Measurements from ENCODE around the gene MAGI3. TPM values are rescaled to one million over a fixed set of nuclear protein-coding genes. Genes with fewer than 3 reads are reported as not detected.

Gene MAGI3
- total and polyA plus RNA-seq, 2 donors (not counting 1 experiment from before 2014, with no cell fraction given), result 0.30 to 0.67 TPM

DNA sequence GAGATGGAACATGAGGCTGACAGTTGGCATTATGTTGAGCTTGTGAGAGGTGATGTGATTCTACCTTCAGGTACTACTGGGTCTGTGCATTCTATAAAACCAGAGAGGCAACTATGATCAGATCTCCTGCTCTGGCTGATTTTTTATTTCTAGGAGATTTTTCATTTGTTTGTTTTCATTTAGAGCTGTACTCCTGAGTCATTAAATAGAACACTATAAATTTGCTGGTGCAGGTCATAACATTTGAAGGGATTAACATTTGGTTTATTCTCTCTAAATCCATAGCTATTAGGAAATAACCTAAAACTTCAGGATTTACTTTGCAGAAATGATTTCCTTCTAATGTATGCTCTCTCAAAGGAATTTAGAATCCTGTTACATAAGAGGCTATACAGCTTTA, 42.9 kb downstream of the MAGI3 start:
- no peaks in the 10 kb centered on the region for H3K27me3 Mint-ChIP-seq
- Histone ChIP-seq H3K9me3 (ENCODE audit: control extremely low read depth in 1 of 3, control insufficient read depth in 2 of 3, insufficient read depth in 1 of 3, low read length in 2 of 3) (no peaks in the 10 kb centered on the region), H3K27ac (ENCODE audit: low read length in 2 of 2) (no peak overlapping the region), H3K4me1 (ENCODE audit: control insufficient read depth in 2 of 2, insufficient read depth in 2 of 2, low read length in 2 of 2) (no peaks in the 10 kb centered on the region), H3K9ac (ENCODE audit: low read length) (no peak overlapping the region), H3K36me3 (replicated peaks in 1 of 2; ENCODE audit: control extremely low read depth in 1 of 2, control insufficient read depth in 1 of 2, extremely low read depth in 1 of 2, insufficient read depth in 2 of 2, low read length in 1 of 2) (no peaks in the 10 kb centered on the region), H3K79me2 (ENCODE audit: control insufficient read depth, insufficient read depth, low read length) (no peaks in the 10 kb centered on the region), H3K4me3 (ENCODE audit: control extremely low read depth in 1 of 5, extremely low read depth in 1 of 5, insufficient read depth in 1 of 5, low read depth in 2 of 5, low read length in 4 of 5) (no peak overlapping the region), H2AFZ (ENCODE audit: insufficient read depth, low read depth, low read length, poor library complexity, severe bottlenecking) (no peak overlapping the region), H3K4me2 (replicated peaks; ENCODE audit: low read depth, low read length, poor library complexity, severe bottlenecking) (no peak overlapping the region), H4K20me1 (ENCODE audit: control insufficient read depth, insufficient read depth, low read length, poor library complexity, severe bottlenecking) (no peaks in the 10 kb centered on the region), H3K27me3 (replicated peaks in 1 of 4; ENCODE audit: control extremely low read depth in 1 of 4, control insufficient read depth in 3 of 4, insufficient read depth in 4 of 4, low read length in 3 of 4) (peaks cover 0 to 3% (median 0%) of the 10 kb centered on the region in 4 experiments)
- no peak overlapping the region for H3K4me3 Mint-ChIP-seq
- no peak for ATAC-seq (ENCODE audit: low read depth)
- H3K4me1 Mint-ChIP-seq, result no peaks in the 10 kb centered on the region
- intact Hi-C loops (cut with micrococcal nuclease), result no loop called here
- POLR2A ChIA-PET, result no interaction called here
- no peak for DNase-seq
- TF ChIP-seq, protein P1, sequence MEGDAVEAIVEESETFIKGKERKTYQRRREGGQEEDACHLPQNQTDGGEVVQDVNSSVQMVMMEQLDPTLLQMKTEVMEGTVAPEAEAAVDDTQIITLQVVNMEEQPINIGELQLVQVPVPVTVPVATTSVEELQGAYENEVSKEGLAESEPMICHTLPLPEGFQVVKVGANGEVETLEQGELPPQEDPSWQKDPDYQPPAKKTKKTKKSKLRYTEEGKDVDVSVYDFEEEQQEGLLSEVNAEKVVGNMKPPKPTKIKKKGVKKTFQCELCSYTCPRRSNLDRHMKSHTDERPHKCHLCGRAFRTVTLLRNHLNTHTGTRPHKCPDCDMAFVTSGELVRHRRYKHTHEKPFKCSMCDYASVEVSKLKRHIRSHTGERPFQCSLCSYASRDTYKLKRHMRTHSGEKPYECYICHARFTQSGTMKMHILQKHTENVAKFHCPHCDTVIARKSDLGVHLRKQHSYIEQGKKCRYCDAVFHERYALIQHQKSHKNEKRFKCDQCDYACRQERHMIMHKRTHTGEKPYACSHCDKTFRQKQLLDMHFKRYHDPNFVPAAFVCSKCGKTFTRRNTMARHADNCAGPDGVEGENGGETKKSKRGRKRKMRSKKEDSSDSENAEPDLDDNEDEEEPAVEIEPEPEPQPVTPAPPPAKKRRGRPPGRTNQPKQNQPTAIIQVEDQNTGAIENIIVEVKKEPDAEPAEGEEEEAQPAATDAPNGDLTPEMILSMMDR (IDR thresholded peaks at IDR 0.05), result no peak
- no peak for TF ChIP-seq EZH2 (IDR thresholded peaks at IDR 0.05; ENCODE audit: borderline replicate concordance, insufficient read depth, low read depth, low read length, poor library complexity, severe bottlenecking)
- H3K9me3 Mint-ChIP-seq (ENCODE audit: insufficient read depth), result no peaks in the 10 kb centered on the region
- CTCF ChIA-PET, result no interaction called here
- H3K27ac Mint-ChIP-seq, result no peak overlapping the region

DNA sequence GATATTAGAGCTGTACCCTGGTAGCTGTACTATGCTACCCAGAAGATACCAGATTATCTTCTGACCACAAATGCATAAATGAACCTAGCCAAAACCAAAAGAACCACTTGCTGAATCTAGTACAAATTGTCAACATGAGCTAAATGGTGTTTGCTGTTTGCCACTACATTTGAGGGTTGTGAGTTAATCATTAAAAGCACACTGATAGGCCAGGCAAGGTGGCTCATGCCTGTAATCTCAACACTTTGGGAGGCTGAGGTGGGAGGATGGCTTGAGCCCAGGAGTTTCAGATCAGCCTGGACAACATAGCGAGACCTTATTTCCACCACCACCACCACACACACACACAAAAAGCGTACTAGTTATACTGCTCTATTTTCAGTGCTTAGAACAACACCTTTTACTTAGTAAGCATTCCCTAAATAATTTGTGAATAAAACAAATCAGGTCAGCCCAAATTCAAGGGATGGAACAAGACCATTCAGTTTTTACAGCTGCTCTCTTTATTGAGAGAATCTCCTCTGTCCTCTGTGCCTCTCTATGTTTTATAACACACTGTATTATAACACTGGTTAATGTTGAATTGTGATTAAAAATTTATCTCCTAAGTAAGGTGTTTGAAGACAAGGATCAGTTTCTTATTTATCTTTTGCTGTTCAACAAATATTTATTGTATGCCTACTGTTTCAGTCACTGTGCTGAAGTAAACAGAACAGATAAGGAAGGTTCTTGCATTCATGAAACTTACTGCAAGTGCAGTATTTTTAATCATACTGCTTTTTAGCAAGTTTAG, 44.0 kb downstream of the MAGI3 start:
- no peak overlapping the region for H3K27ac ChIP-seq (ENCODE audit: low read length in 2 of 2)
- H2AFZ ChIP-seq (ENCODE audit: insufficient read depth, low read depth, low read length, poor library complexity, severe bottlenecking), result no peak overlapping the region
- TF ChIP-seq EZH2 (IDR thresholded peaks at IDR 0.05; ENCODE audit: borderline replicate concordance, insufficient read depth, low read depth, low read length, poor library complexity, severe bottlenecking), result no peak
- TF ChIP-seq, protein P1 (IDR thresholded peaks at IDR 0.05), result no peak
- no peaks in the 10 kb centered on the region for H3K79me2 ChIP-seq (ENCODE audit: control insufficient read depth, insufficient read depth, low read length)
- H3K9ac ChIP-seq (ENCODE audit: low read length), result no peak overlapping the region
- no peaks in the 10 kb centered on the region for H3K36me3 ChIP-seq (replicated peaks in 1 of 2; ENCODE audit: control extremely low read depth in 1 of 2, control insufficient read depth in 1 of 2, extremely low read depth in 1 of 2, insufficient read depth in 2 of 2, low read length in 1 of 2)
- CTCF ChIA-PET, result no interaction called here
- no peak overlapping the region for H3K4me2 ChIP-seq (replicated peaks; ENCODE audit: low read depth, low read length, poor library complexity, severe bottlenecking)
- no peaks in the 10 kb centered on the region for H4K20me1 ChIP-seq (ENCODE audit: control insufficient read depth, insufficient read depth, low read length, poor library complexity, severe bottlenecking)
- Mint-ChIP-seq H3K27ac (no peak overlapping the region), H3K9me3 (ENCODE audit: insufficient read depth) (no peaks in the 10 kb centered on the region), H3K4me3 (no peak overlapping the region), H3K4me1 (no peaks in the 10 kb centered on the region), H3K27me3 (peaks cover 6% of the 10 kb centered on the region)
- no peak overlapping the region for H3K4me3 ChIP-seq (ENCODE audit: control extremely low read depth in 1 of 5, extremely low read depth in 1 of 5, insufficient read depth in 1 of 5, low read depth in 2 of 5, low read length in 4 of 5)
- no peak for ATAC-seq (ENCODE audit: low read depth)
- WGBS (ENCODE audit: insufficient coverage), result 100% methylated on average over 1 of the region's 2 CpGs
- H3K9me3 ChIP-seq (ENCODE audit: control extremely low read depth in 1 of 3, control insufficient read depth in 2 of 3, insufficient read depth in 1 of 3, low read length in 2 of 3), result no peaks in the 10 kb centered on the region
- no peaks in the 10 kb centered on the region for H3K4me1 ChIP-seq (ENCODE audit: control insufficient read depth in 2 of 2, insufficient read depth in 2 of 2, low read length in 2 of 2)
- no peak for DNase-seq
- peaks cover 0 to 3% (median 0%) of the 10 kb centered on the region in 4 experiments for H3K27me3 ChIP-seq (replicated peaks in 1 of 4; ENCODE audit: control extremely low read depth in 1 of 4, control insufficient read depth in 3 of 4, insufficient read depth in 4 of 4, low read length in 3 of 4)
- POLR2A ChIA-PET, result no interaction called here
- intact Hi-C loops (cut with micrococcal nuclease), result no loop called here

Measured in B cell (primary cell).